ENCODE data around the gene BRAP.

GRCh38 chr12:111643427-111643826, 42.3 kb downstream of the BRAP start:
- TF ChIP-seq CTCF (conservative IDR thresholded peaks at IDR 0.05; ENCODE audit: low read depth, low read length) (no peak), EZH2phosphoT487 (IDR thresholded peaks at IDR 0.05; ENCODE audit: borderline replicate concordance, low read length) (no peak), EZH2 (IDR thresholded peaks at IDR 0.05; ENCODE audit: low read length, unreplicated experiment) (no peak)
